Activated T-helper 1 cell treated with anti-CD3 and anti-CD28 coated beads, Interleukin-12 subunit alpha, Interleukin-12 subunit beta, Interleukin-2, Interleukin-4 antibody, amounts not matched to agents 30 ng/mL and 10 ng/mL and 1 ng/mL, durations not matched to agents 14 hours and 24 hours and 36 hours (primary cell): ENCODE results near the gene CD2. TPM values are rescaled to one million over a fixed set of nuclear protein-coding genes. Genes with fewer than 3 reads are reported as not detected.

Source experiments
- DNase-seq: peaks from one replicate; pipeline ENCODE4 v3.0.0; 2021; ENCODE audit warnings: low spot score
- H3K27ac Mint-ChIP-seq: one replicate; pipeline ENCODE4 v1.8.0; 2021; ENCODE audit warnings: mild to moderate bottlenecking, mixed read lengths
- H3K27me3 Mint-ChIP-seq: one replicate; pipeline ENCODE4 v1.8.0; 2022; ENCODE audit warnings: mild to moderate bottlenecking, moderate library complexity, mixed read lengths; ENCODE audit not compliant: insufficient read depth
- H3K36me3 Mint-ChIP-seq: one replicate; pipeline ENCODE4 v1.8.0; 2021; ENCODE audit warnings: low read depth, mixed read lengths
- H3K4me1 Mint-ChIP-seq: one replicate; pipeline ENCODE4 v1.8.0; 2021; ENCODE audit warnings: low read depth, mixed read lengths
- H3K4me3 Mint-ChIP-seq: one replicate; pipeline ENCODE4 v1.8.0; 2021; ENCODE audit warnings: mild to moderate bottlenecking, moderate library complexity, mixed read lengths
- H3K9me3 Mint-ChIP-seq: one replicate; pipeline ENCODE4 v1.8.0; 2021; ENCODE audit warnings: mixed read lengths
- intact Hi-C: fragments of 100-400 bp; cut with micrococcal nuclease; formaldehyde crosslinking; loops from one replicate; pipeline ENCODE4 v1.15.1; 2024
- total RNA-seq: library from RNA; stranded (reverse); gene quantifications from 2 replicates; pipeline ENCODE4 v1.2.3, GENCODE V29; 2022

Gene CD2
- total RNA-seq, 1 donor from 2014 or later = 651 TPM

- intact Hi-C loops = loop anchor here (1.0 to 10.0 kb wide), 11 partner anchors 7 to 900 kb away; partner anchors contain the start of genes TENT5C and TTF2
- Mint-ChIP-seq H3K27ac (peak overlapping the region; percentile 100), H3K4me3 (peak overlapping the region; percentile 84), H3K9me3 (no peaks in the 10 kb centered on the region), H3K36me3 (peaks cover 96% of the 10 kb centered on the region), H3K4me1 (peaks cover 99% of the 10 kb centered on the region), H3K27me3 (peaks cover 3% of the 10 kb centered on the region)
- no peak for DNase-seq
Measured at GRCh38 chr1:116764906-116765862, 11.0 kb downstream of the CD2 start.

GRCh38 chr1:116765962-116766361, 11.7 kb downstream of the CD2 start:
- no peak for DNase-seq
- Mint-ChIP-seq H3K36me3 (peaks cover 92% of the 10 kb centered on the region), H3K9me3 (no peaks in the 10 kb centered on the region), H3K4me1 (peaks cover 99% of the 10 kb centered on the region), H3K27me3 (peaks cover 3% of the 10 kb centered on the region), H3K4me3 (peak overlapping the region; percentile 84), H3K27ac (peak overlapping the region; percentile 100)
- intact Hi-C loops = loop anchor here (10.0 kb wide), 3 partner anchors 261 to 899 kb away; partner anchors contain the start of gene TENT5C

- no peak for DNase-seq
- Mint-ChIP-seq H3K27ac (peak overlapping the region; percentile 100), H3K36me3 (peaks cover 89% of the 10 kb centered on the region), H3K27me3 (peaks cover 3% of the 10 kb centered on the region), H3K4me3 (peak overlapping the region; percentile 84), H3K4me1 (peaks cover 99% of the 10 kb centered on the region), H3K9me3 (no peaks in the 10 kb centered on the region)
- intact Hi-C loops = loop anchor here (10.0 kb wide), 3 partner anchors 262 to 898 kb away; partner anchors contain the start of gene TENT5C
Measured at GRCh38 chr1:116766616-116767469, 12.6 kb downstream of the CD2 start.

- Mint-ChIP-seq H3K27ac (peak overlapping the region; percentile 100), H3K36me3 (peaks cover 85% of the 10 kb centered on the region), H3K9me3 (peaks cover 3% of the 10 kb centered on the region), H3K4me3 (peak overlapping the region; percentile 84), H3K4me1 (peaks cover 99% of the 10 kb centered on the region), H3K27me3 (peaks cover 3% of the 10 kb centered on the region)
- no peak for DNase-seq
- intact Hi-C loops = loop anchor here (2.0 to 10.0 kb wide), 5 partner anchors 13 to 897 kb away; partner anchors contain the start of genes CD2 and TENT5C
Measured at GRCh38 chr1:116767782-116768382, 13.7 kb downstream of the CD2 start.

- no peak for DNase-seq
- Mint-ChIP-seq H3K9me3 (peaks cover 9% of the 10 kb centered on the region), H3K4me3 (peak overlapping the region; percentile 84), H3K4me1 (peaks cover 99% of the 10 kb centered on the region), H3K27me3 (peaks cover 3% of the 10 kb centered on the region), H3K36me3 (peaks cover 83% of the 10 kb centered on the region), H3K27ac (peak overlapping the region; percentile 100)
- intact Hi-C loops = loop anchor here (1.0 to 10.0 kb wide), 13 partner anchors 9 to 896 kb away; partner anchors contain the start of genes CD2, TENT5C and TTF2
Measured at GRCh38 chr1:116768416-116769103, 14.3 kb downstream of the CD2 start.

- intact Hi-C loops = loop anchor here (1.0 to 10.0 kb wide), 13 partner anchors 8 to 896 kb away; partner anchors contain the start of genes CD2, TENT5C and TTF2
- no peak for DNase-seq
- Mint-ChIP-seq H3K36me3 (peaks cover 79% of the 10 kb centered on the region), H3K4me1 (peaks cover 95% of the 10 kb centered on the region), H3K9me3 (peaks cover 11% of the 10 kb centered on the region), H3K27ac (peak overlapping the region; percentile 100), H3K27me3 (peaks cover 3% of the 10 kb centered on the region), H3K4me3 (peak overlapping the region; percentile 84)
Measured at GRCh38 chr1:116769104-116769452, 14.8 kb downstream of the CD2 start.

- Mint-ChIP-seq H3K27ac (peak overlapping the region; percentile 100), H3K27me3 (peaks cover under 1% of the 10 kb centered on the region), H3K9me3 (peaks cover 16% of the 10 kb centered on the region), H3K36me3 (peaks cover 80% of the 10 kb centered on the region), H3K4me1 (peaks cover 90% of the 10 kb centered on the region), H3K4me3 (peak overlapping the region; percentile 84)
- intact Hi-C loops = loop anchor here (1.0 to 10.0 kb wide), 13 partner anchors 8 to 895 kb away; partner anchors contain the start of genes CD2, TENT5C and TTF2
- DNase-seq = peak; percentile 77
Measured at GRCh38 chr1:116769561-116769977, 15.3 kb downstream of the CD2 start.

- intact Hi-C loops = loop anchor here (1.0 to 10.0 kb wide), 13 partner anchors 7 to 895 kb away; partner anchors contain the start of genes CD2, TENT5C and TTF2
- Mint-ChIP-seq H3K36me3 (peaks cover 78% of the 10 kb centered on the region), H3K27ac (peak overlapping the region; percentile 100), H3K9me3 (peaks cover 17% of the 10 kb centered on the region), H3K4me3 (peak overlapping the region; percentile 84), H3K4me1 (peaks cover 86% of the 10 kb centered on the region), H3K27me3 (no peaks in the 10 kb centered on the region)
- no peak for DNase-seq
Measured at GRCh38 chr1:116769994-116770393, 15.8 kb downstream of the CD2 start.

- Mint-ChIP-seq H3K9me3 (peaks cover 17% of the 10 kb centered on the region), H3K4me3 (peak overlapping the region; percentile 84), H3K36me3 (peaks cover 74% of the 10 kb centered on the region), H3K4me1 (peaks cover 80% of the 10 kb centered on the region), H3K27me3 (no peaks in the 10 kb centered on the region), H3K27ac (peak overlapping the region; percentile 100)
- intact Hi-C loops = no loop called here
- no peak for DNase-seq
Measured at GRCh38 chr1:116770625-116771024, 16.4 kb downstream of the CD2 start.

- H3K4me1 Mint-ChIP-seq = peaks cover 73% of the 10 kb centered on the region
- H3K9me3 Mint-ChIP-seq = peaks cover 17% of the 10 kb centered on the region
- no peaks in the 10 kb centered on the region for H3K27me3 Mint-ChIP-seq
- DNase-seq = no peak
- intact Hi-C loops = loop anchor here (1.0 kb wide), 3 partner anchors 8 to 43 kb away; no protein-coding TSS in a partner anchor
- peak overlapping the region; percentile 51 for H3K4me3 Mint-ChIP-seq
- H3K36me3 Mint-ChIP-seq = peaks cover 65% of the 10 kb centered on the region
- peak overlapping the region; percentile 100 for H3K27ac Mint-ChIP-seq
Measured at GRCh38 chr1:116771997-116772647, 17.9 kb downstream of the CD2 start.

GRCh38 chr1:116772648-116773045, 18.4 kb downstream of the CD2 start:
- intact Hi-C loops = loop anchor here (1.0 kb wide), 3 partner anchors 8 to 43 kb away; no protein-coding TSS in a partner anchor
- no peak for DNase-seq

More at GRCh38 chr1:116772648-116773045, 18.4 kb downstream of the CD2 start:
- Mint-ChIP-seq H3K36me3 (peaks cover 64% of the 10 kb centered on the region), H3K27ac (peak overlapping the region; percentile 100), H3K4me1 (peaks cover 73% of the 10 kb centered on the region), H3K9me3 (peaks cover 17% of the 10 kb centered on the region), H3K27me3 (no peaks in the 10 kb centered on the region), H3K4me3 (peak overlapping the region; percentile 51)
